ENCODE results near the gene CROCC2.

The CROCC2 gene

GRCh38 chr2:240956171-240956934, 50.2 kb downstream of the CROCC2 start:
- no peak for DNase-seq (ENCODE audit: low spot score)

DNA sequence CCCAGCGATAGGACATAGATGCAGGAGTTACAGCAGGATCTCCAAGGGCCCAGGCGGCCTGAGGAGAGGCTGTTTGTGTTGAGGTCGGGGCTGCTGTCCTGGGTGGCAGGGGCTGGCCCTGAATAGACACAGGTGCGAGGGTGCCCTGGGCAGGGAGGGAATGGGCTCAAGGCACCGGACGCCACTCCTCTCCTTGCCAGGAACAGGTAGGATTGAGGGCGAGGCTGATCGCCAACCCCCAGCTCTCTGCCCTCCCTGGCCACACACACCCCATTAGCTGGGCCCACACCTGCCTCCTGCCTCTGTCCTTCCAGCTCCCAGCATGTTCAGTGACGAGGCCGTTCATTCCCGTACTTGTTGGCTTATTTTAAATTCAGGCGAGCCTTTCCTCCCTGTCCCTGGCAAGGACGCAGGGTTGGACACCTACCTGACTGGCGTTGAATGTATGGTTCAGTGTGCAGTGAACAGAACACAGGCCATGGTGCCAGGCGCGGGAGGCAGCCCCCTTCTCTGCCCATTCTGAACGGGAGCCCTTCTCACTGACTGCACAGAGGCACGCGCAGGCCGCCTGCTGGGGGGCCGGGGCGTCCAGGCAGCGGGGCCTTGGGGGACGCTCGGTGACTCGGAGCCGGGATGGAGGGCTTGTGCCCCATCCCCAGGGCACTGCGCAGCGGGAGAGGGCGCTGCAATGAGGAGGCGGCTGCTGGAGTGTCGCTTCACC, 51.0 kb downstream of the CROCC2 start:
- DNase-seq (ENCODE audit: low spot score): no peak

- peak; percentile 60 for DNase-seq (ENCODE audit: low spot score)
These were observed 51.7 kb downstream of the CROCC2 start for GRCh38 chr2:240957656-240958365.

DNA sequence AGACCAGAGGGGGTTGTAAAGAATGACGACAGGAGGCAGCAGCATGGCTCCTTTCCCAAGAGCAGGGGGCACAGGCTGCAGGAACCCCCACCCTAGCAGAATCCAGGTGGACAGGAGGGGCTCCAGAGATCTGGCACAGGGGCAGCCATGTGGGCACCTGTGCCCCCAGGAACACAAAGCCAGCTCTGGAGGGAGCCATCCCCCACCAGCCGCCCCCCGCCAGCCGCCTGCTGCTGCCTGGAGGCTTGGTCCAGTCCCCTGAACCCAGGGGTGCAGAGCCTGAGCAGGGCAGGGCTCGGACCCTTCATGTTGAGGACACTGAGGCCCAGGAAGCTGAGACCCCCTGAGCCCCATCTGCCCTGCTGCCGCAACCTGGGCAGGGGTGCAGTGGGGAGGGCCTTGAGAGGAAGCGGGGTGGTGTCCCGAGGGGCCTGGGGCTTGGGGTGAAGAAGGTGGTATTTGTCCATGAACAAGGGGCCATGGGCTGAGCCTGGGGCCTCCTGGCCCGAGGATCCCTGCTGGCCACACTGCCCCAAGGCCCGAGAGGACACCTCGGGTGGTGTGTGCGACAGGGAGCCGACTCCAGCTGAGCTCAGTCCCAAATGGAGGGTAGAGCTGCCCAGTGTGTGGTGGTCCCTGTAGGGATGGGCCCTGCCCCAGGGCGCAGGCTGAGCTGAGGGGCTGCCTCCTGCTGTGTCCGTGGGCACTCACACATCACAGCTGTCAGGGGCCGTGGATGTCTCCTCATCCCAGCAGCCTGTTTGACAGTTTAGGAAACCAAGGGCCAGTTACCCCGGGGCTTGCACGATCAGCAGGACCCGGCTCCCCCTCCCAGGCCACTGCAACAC, 52.5 kb downstream of the CROCC2 start:
- DNase-seq (ENCODE audit: low spot score): no peak

DNA sequence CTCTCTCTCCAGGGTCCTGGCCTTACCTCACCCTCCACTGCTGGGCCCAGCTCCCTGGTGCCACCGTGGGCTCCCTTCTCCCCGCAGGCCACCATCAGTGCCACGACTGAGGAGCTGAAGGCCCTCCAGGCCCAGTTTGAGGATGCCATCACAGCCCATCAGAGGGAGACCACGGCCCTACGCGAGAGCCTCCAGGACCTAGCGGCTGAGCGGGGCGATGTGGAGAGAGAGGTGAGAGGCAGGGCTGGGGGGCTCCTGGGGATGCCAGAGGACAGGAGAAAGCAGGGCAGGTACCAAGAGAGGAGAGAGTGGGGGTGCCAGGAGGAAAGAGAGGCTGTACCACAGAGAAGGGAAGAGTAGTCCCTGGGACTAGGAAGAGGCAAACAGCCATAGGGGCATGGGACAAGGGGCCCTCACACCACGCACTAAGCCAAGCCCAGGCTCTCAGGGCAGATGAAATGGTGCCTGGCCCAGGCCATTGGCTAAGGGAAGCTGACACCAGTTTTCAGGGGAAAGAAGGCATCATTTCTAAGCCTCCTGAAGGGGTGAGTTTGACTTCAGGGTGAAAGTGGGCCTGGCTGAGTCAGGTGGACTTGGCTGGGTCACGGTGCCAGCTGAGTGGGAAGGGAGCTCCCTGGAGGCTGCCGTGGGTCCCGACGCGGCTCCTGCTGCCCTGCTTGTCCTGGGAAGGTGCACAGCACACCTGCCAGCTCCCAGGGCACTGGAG, 53.2 kb downstream of the CROCC2 start:
- DNase-seq (ENCODE audit: low spot score): no peak

DNA sequence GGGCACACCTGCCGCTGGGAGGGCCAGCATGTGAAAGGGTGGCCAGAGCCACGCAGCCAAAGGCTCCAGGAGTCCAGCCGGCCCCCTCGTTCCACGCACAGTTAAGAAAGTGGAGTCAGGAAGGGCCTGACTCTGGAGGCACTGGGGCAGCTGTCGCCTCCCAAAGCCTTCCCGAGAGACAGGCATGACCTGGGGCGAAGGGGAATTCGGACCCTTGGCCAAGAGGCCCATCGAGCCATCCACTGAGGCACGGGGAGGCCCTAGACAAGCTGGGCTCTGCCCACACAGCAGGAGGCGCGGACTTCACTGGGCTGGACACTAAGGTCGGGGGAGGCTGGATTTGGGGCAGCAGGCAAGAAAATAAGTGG, 53.8 kb downstream of the CROCC2 start:
- no peak for DNase-seq (ENCODE audit: low spot score)

GRCh38 chr2:240960309-240960970, 54.3 kb downstream of the CROCC2 start:
- DNase-seq (ENCODE audit: low spot score): no peak

GRCh38 chr2:240960971-240961876, 55.1 kb downstream of the CROCC2 start:
- DNase-seq (ENCODE audit: low spot score): no peak

DNA sequence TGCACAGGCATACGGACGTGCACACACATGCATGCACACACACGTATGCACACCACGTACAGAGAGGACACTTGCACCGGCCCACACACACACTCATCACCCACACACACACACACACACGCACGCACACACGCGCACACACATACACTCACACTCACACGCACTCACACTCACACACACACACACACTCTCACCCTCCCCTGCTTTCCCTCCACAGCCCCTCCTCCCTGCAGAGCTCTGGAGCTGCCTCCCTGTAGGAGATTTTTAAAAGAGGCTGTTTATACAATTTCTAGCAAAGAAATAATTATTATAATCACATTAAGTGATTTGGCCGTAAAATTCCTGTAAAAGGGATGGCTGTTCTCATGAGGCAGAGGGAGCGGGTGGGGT, 55.8 kb downstream of the CROCC2 start:
- DNase-seq (ENCODE audit: low spot score): no peak

DNA sequence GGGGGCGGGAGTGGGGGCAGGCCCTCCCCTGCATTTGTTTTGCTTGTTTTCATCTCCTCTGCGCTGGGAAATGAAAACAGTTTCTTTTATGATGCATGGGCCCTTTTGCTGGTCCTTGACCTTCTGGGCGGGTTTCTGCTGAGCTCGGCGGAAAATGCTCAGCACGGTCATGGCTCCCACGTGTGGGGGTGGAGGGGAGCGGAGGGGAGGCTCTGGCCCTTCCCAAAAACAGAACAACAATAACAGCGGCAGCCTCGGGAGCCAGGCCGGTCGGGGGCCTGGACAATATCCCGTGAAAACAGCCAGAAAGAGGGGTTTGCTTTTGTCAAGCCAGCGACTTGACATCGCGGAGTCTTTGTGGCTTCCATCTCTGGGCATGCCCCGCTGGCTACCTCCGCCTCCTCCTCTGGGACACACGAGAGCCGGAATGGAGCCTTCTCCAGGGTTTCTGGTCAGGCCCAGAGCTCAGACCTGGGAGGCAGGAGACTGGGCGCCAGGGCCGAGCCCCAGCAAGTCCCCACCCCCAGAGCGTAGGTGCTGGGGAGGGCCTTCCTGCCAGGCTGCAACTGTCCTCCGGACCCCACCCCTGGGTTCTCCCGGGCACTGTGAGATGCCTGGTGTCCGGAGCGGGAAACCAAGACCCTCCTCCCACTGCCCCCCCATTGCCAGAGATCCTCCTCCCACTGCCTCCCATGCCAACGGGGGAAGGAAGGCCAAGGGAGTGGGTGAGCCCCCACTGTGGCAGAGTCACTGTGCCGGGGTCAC, 56.3 kb downstream of the CROCC2 start:
- no peak for DNase-seq (ENCODE audit: low spot score)

- DNase-seq (ENCODE audit: low spot score): no peak
These were observed 57.1 kb downstream of the CROCC2 start for GRCh38 chr2:240963065-240963867.

DNA sequence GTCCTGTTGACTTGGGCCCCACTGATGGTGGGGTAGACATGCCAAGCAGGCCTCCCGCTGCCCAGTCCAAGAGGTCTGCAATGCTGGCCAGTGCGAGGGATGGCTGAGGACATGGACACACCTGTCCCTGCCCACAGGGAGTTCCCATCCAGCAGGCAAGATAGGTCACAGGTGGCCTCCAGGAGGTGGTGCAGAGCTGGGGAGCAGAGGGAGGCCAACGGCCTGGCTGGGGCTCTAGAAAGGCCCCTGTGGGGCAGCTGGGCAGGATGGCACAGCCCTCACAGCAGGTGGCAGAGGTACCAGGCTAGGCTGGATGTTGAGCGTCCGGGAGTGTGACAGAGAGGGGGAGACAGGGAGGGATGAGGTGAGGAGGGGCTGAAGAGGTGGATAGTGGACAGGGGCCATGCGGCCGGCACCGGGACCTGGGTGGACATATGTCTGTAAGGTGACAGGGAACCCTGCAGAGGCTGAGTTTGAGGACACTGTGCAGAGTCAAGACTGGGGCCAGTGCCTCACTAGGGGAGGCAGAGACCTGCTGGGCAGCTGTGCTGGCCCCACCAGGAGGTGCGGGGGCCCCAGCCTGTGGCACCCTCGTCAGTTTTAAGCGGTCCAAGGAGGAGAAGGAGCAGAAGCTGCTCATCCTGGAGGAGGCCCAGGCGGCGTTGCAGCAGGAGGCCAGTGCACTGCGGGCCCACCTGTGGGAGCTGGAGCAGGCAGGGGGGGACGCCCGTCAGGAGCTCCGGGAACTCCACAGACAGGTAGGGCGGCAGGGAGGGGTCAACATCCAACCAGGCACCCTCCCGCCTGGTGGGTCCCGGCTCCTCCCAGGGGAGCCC, 58.0 kb downstream of the CROCC2 start:
- no peak for DNase-seq (ENCODE audit: low spot score)

- no peak for DNase-seq (ENCODE audit: low spot score)
These were observed 58.7 kb downstream of the CROCC2 start for GRCh38 chr2:240964704-240965295.

- DNase-seq (ENCODE audit: low spot score): no peak
These were observed 59.3 kb downstream of the CROCC2 start for GRCh38 chr2:240965296-240965904.

- DNase-seq (ENCODE audit: low spot score): no peak
These were observed 59.8 kb downstream of the CROCC2 start for GRCh38 chr2:240965905-240966456.

DNA sequence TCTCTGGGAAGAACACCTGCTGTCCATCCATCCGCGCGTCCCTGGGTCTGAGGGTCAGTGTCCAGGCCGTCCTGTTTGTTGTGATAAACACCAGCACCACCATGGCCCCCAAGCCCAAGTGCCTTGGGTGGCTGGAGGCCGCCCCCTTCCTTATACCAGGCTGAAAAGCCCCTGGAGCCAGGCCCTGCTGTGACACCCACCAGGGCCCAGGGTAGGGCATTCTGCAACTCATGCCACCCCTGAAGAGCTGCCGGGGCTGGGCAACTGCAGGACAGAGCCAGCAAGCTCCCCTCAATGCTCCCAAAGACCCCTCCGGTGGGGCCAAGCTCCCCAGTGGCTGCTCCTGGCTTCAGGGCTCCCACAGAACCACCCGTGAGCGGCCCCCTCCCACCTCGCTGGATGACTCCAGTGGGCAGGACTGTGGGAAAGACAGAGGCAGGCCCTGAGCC, 60.3 kb downstream of the CROCC2 start:
- no peak for DNase-seq (ENCODE audit: low spot score)

Measured in AG20443 (cell line).